A549 (cell line): ENCODE measurements around the gene DNPEP. TPM values are rescaled to one million over a fixed set of nuclear protein-coding genes. Genes with fewer than 3 reads are reported as not detected.
A peak's percentile ranks its signal among the peaks of the same experiment; 100 is the strongest.

Experiments used
- ATAC-seq, 2 experiments: fragments of 200-7000 bp in 1 of 2; fragments of >200 bp in 1 of 2; cut with Nextera tagmentation in 1 of 2; cut with Tn5 transposase in 1 of 2; 3 replicates each; pipeline versions ENCODE4 v1.8.0 to v1.9.1; 2018 to 2020; ENCODE audit warnings: mild to moderate bottlenecking in 1 of 2, moderate library complexity in 1 of 2
- CTCF ChIA-PET: fragments of 300-600 bp; sonication (Branson Sonifier 250); formaldehyde crosslinking; extraction: SDS; loops from one replicate; lab custom pipeline; 2021; ENCODE audit warnings: antibody characterized with exemption, inconsistent platforms; lab: Yijun Ruan, JAX
- POLR2A ChIA-PET: fragments of 350-600 bp; formaldehyde crosslinking; extraction: SDS; loops from one replicate; lab custom pipeline; 2021; ENCODE audit warnings: antibody characterized with exemption, inconsistent platforms; lab: Yijun Ruan, JAX
- DNase-seq, 2 experiments: peaks; one replicate each; pipeline versions ENCODE4 v3.0.0 to v3.0.0-alpha.2; 2011 to 2016; ENCODE audit warnings: low read depth in 1 of 2, low spot score in 1 of 2
- FAIRE-seq: peaks from 2 replicates; lab custom pipeline; 2011; peaks lifted over from hg19 to GRCh38; lab: Jason Lieb, UNC
- H3K27ac ChIP-seq, 2 experiments: fragments of >200 bp; sonication (Bioruptor Twin); formaldehyde crosslinking; 3 replicates each; pipeline ENCODE4 v1.5.1; 2016 to 2017
- H3K4me1 ChIP-seq: fragments of >200 bp; sonication (Bioruptor Twin); formaldehyde crosslinking; 3 replicates; pipeline ENCODE4 v1.6.1; 2016
- H3K4me2 ChIP-seq: fragments of >200 bp; sonication (Bioruptor Twin); formaldehyde crosslinking; 3 replicates; pipeline ENCODE4 v1.6.1; 2016
- H3K4me3 ChIP-seq: fragments of >200 bp; sonication (Bioruptor Twin); formaldehyde crosslinking; 3 replicates; pipeline ENCODE4 v1.5.1; 2016
- H3K9me3 ChIP-seq: fragments of >200 bp; sonication (Bioruptor Twin); formaldehyde crosslinking; 3 replicates; pipeline ENCODE4 v1.6.1; 2016
- CBX8 ChIP-seq: fragments of 200-600 bp; sonication (generic); IDR thresholded peaks from 2 replicates; pipeline ENCODE4 v1.6.1; 2016
- CEBPB ChIP-seq, 2 experiments: fragments of >200 bp in 1 of 2; sonication (Bioruptor Twin) in 1 of 2; formaldehyde crosslinking in 1 of 2; IDR thresholded peaks; 2 replicates each; pipeline ENCODE4 v1.6.1; 2012 to 2016
- CHD4 ChIP-seq: fragments of 200-600 bp; sonication (generic); IDR thresholded peaks from 2 replicates; pipeline ENCODE4 v1.6.1; 2016; ENCODE audit warnings: antibody characterized with exemption, mild to moderate bottlenecking, borderline replicate concordance
- E2F6 ChIP-seq: IDR thresholded peaks from 2 replicates; pipeline ENCODE4 v1.6.1; 2012; ENCODE audit warnings: low read depth, borderline replicate concordance
- EHMT2 ChIP-seq: fragments of 200-600 bp; sonication (generic); IDR thresholded peaks from 2 replicates; pipeline ENCODE4 v1.6.1; 2016; ENCODE audit warnings: antibody characterized with exemption, low read depth, mild to moderate bottlenecking, moderate library complexity
- ELK1 ChIP-seq: fragments of 150-350 bp; IDR thresholded peaks from 2 replicates; pipeline ENCODE4 v1.6.1; 2014; ENCODE audit warnings: low read depth, mild to moderate bottlenecking, low read length
- EP300 ChIP-seq, 2 experiments: fragments of >200 bp; sonication (Bioruptor Twin); formaldehyde crosslinking; IDR thresholded peaks; 2 replicates in 1 of 2; 3 replicates in 1 of 2; pipeline ENCODE4 v1.6.1; 2016 to 2017
- ESRRA ChIP-seq: fragments of 150-350 bp; IDR thresholded peaks from 2 replicates; pipeline ENCODE4 v1.6.1; 2014; ENCODE audit warnings: mild to moderate bottlenecking, low read length, borderline replicate concordance
- FOSB ChIP-seq: fragments of 250-450 bp; sonication (Bioruptor Pico); IDR thresholded peaks from 2 replicates; pipeline ENCODE4 v1.5.0; 2020; ENCODE audit warnings: mild to moderate bottlenecking, moderate library complexity
- FOXS1 ChIP-seq: fragments of 250-450 bp; sonication (Bioruptor Pico); IDR thresholded peaks from 2 replicates; pipeline ENCODE4 v1.5.0; 2020; ENCODE audit warnings: mild to moderate bottlenecking, moderate library complexity
- HDAC2 ChIP-seq: fragments of 200-600 bp; sonication (generic); IDR thresholded peaks from 2 replicates; pipeline ENCODE4 v1.6.1; 2016
- HEYL ChIP-seq: fragments of 250-450 bp; sonication (Bioruptor Pico); IDR thresholded peaks from 2 replicates; pipeline ENCODE4 v1.8.0; 2021; ENCODE audit warnings: mild to moderate bottlenecking, moderate library complexity
- HMGXB4 ChIP-seq: fragments of 250-450 bp; sonication (Bioruptor Pico); IDR thresholded peaks from 2 replicates; pipeline ENCODE4 v1.5.0; 2021; ENCODE audit warnings: mild to moderate bottlenecking, moderate library complexity, borderline replicate concordance
- HOXA7 ChIP-seq: fragments of 250-450 bp; sonication (Bioruptor Pico); IDR thresholded peaks from 2 replicates; pipeline ENCODE4 v1.5.0; 2020; ENCODE audit warnings: mild to moderate bottlenecking, moderate library complexity
- JUN ChIP-seq, 2 experiments: fragments of >200 bp; sonication (Bioruptor Twin); formaldehyde crosslinking; IDR thresholded peaks; 2 replicates in 1 of 2; 3 replicates in 1 of 2; pipeline ENCODE4 v1.6.1; 2016 to 2017
- JUNB ChIP-seq: fragments of >200 bp; sonication (Bioruptor Twin); formaldehyde crosslinking; IDR thresholded peaks from 2 replicates; pipeline ENCODE4 v1.6.1; 2016
- MAFK ChIP-seq: fragments of 450-650 bp; IDR thresholded peaks from 2 replicates; pipeline ENCODE4 v1.6.1; 2014; ENCODE audit not compliant: partially characterized antibody
- NPAS2 ChIP-seq: fragments of 250-450 bp; sonication (Bioruptor Pico); IDR thresholded peaks from 2 replicates; pipeline ENCODE4 v1.8.0; 2022; ENCODE audit warnings: mild to moderate bottlenecking, moderate library complexity, borderline replicate concordance
- NR3C1 ChIP-seq: fragments of >200 bp; sonication (Bioruptor Twin); formaldehyde crosslinking; IDR thresholded peaks from 3 replicates; pipeline ENCODE4 v1.6.1; 2017
- PBX3 ChIP-seq: IDR thresholded peaks from 2 replicates; pipeline ENCODE4 v1.6.1; 2012
- PHF8 ChIP-seq: fragments of 200-600 bp; sonication (generic); IDR thresholded peaks from 2 replicates; pipeline ENCODE4 v1.6.1; 2016; ENCODE audit warnings: low read depth, mild to moderate bottlenecking, antibody characterized with exemption, moderate library complexity, borderline replicate concordance
- POLR2A ChIP-seq: IDR thresholded peaks from 2 replicates; pipeline ENCODE4 v1.6.1; 2012; ENCODE audit warnings: mild to moderate bottlenecking, low read length
- RAD21 ChIP-seq, 2 experiments: fragments of >200 bp in 1 of 2; sonication (Bioruptor Twin) in 1 of 2; formaldehyde crosslinking in 1 of 2; IDR thresholded peaks in 1 of 2; conservative IDR thresholded peaks in 1 of 2; 2 replicates in 1 of 2; 3 replicates in 1 of 2; pipeline ENCODE4 v1.6.1; 2012 to 2018; ENCODE audit warnings: inconsistent platforms in 1 of 2
- RARB ChIP-seq: fragments of 250-450 bp; sonication (Bioruptor Pico); IDR thresholded peaks from 2 replicates; pipeline ENCODE4 v1.8.0; 2021; ENCODE audit warnings: mild to moderate bottlenecking, moderate library complexity
- RCOR1 ChIP-seq: fragments of 150-350 bp; IDR thresholded peaks from 2 replicates; pipeline ENCODE4 v1.6.1; 2014; ENCODE audit warnings: antibody characterized with exemption, low read length, low read depth
- SMC3 ChIP-seq: fragments of >200 bp; sonication (Bioruptor Twin); formaldehyde crosslinking; IDR thresholded peaks from 3 replicates; pipeline ENCODE4 v1.6.1; 2018; ENCODE audit warnings: inconsistent platforms
- TFCP2L1 ChIP-seq: fragments of 250-450 bp; sonication (Bioruptor Pico); IDR thresholded peaks from 2 replicates; pipeline ENCODE4 v1.5.0; 2021; ENCODE audit warnings: mild to moderate bottlenecking
- TP53 ChIP-seq: fragments of 250-450 bp; sonication (Bioruptor Pico); IDR thresholded peaks from 2 replicates; pipeline ENCODE4 v1.5.0; 2021; ENCODE audit warnings: mild to moderate bottlenecking, moderate library complexity
- ZC3H11A ChIP-seq: fragments of 450-650 bp; IDR thresholded peaks from 2 replicates; pipeline ENCODE4 v1.6.1; 2014; ENCODE audit warnings: antibody characterized with exemption, mild to moderate bottlenecking
- ZFP36 ChIP-seq: fragments of 450-650 bp; IDR thresholded peaks from 2 replicates; pipeline ENCODE4 v1.6.1; 2014; ENCODE audit warnings: borderline replicate concordance; ENCODE audit not compliant: partially characterized antibody
- ZNF302 ChIP-seq: fragments of 250-450 bp; sonication (Bioruptor Pico); IDR thresholded peaks from 2 replicates; pipeline ENCODE4 v1.9.0; 2021; ENCODE audit warnings: inconsistent platforms, mild to moderate bottlenecking, moderate library complexity
- ZSCAN20 ChIP-seq: fragments of 250-450 bp; sonication (Bioruptor Pico); IDR thresholded peaks from 2 replicates; pipeline ENCODE4 v1.8.0; 2022; ENCODE audit warnings: mild to moderate bottlenecking, moderate library complexity
- WGBS: methylation state at CpG from one replicate; pipeline ENCODE4 v1.1.6; 2017; ENCODE audit errors: missing lambda C conversion rate; 5-methylcytosine and 5-hydroxymethylcytosine counted together
- polyA plus RNA-seq, 4 experiments: library from polyadenylated mRNA; depleted of rRNA in 3 of 4; stranded (reverse); fragments of >200 nt; fragmentation: RNase III in 1 of 4; extraction: RNeasy Plus Mini Kit Qiagen cat#74134 plus additional on column Dnase treatment in 1 of 4; gene quantifications; 2 replicates in 3 of 4; 3 replicates in 1 of 4; pipeline ENCODE4 v1.2.3, GENCODE V29; 2011 to 2017

The DNPEP gene
- polyA plus RNA-seq, 2 of the 4 experiments (the other 2 are of a cell fraction) = 29.0 to 40.9 TPM

- no peak for FAIRE-seq
Observed at GRCh38 chr2:219420687-219421086, 33.0 kb upstream of the DNPEP start.

GRCh38 chr2:219419331-219420197 lies 31.9 kb upstream of the DNPEP start:
- no peaks in the 10 kb centered on the region for H3K9me3 ChIP-seq
- 84% methylated on average over 7 of the region's 9 CpGs for WGBS
- DNase-seq (no peak), ATAC-seq (peak in 1 of 2 experiments; percentile 48; a peak in 3 of 6 replicates), FAIRE-seq (no peak)
- H3K4me2 ChIP-seq = no peak overlapping the region
- H3K4me3 ChIP-seq = no peak overlapping the region
- TF ChIP-seq POLR2A (no peak), EP300 (IDR thresholded peaks at IDR 0.05) (no peak), FOXS1 (CRISPR knock-in tag) (no peak)
- ChIA-PET CTCF (interaction anchor here (1.2 to 7.4 kb wide), 7 partner anchors 10 to 125 kb away, joined by 3 to 48 read pairs (median 5); no protein-coding TSS in a partner anchor), POLR2A (no interaction called here)
- H3K27ac ChIP-seq = no peak overlapping the region
- H3K4me1 ChIP-seq = no peaks in the 10 kb centered on the region

More at GRCh38 chr2:219420687-219421086, 33.0 kb upstream of the DNPEP start:
- TF ChIP-seq RAD21 (conservative IDR thresholded peaks at IDR 0.05 in 1 of 2, IDR thresholded peaks at IDR 0.05 in 1 of 2) (no peak), PHF8 (no peak), E2F6 (no peak), HOXA7 (CRISPR knock-in tag) (no peak), HEYL (CRISPR knock-in tag) (no peak), PBX3 (no peak), EHMT2 (no peak), RARB (CRISPR knock-in tag) (no peak), ZSCAN20 (CRISPR knock-in tag) (no peak), TP53 (CRISPR knock-in tag) (no peak), CBX8 (no peak), JUNB (no peak), CHD4 (no peak), ZC3H11A (no peak), ELK1 (no peak), CEBPB (IDR thresholded peaks at IDR 0.05) (no peak), ZNF302 (CRISPR knock-in tag) (no peak)
- ChIA-PET POLR2A (no interaction called here), CTCF (interaction anchor here (1.2 to 7.4 kb wide), 5 partner anchors 11 to 126 kb away, joined by 3 to 48 read pairs (median 7); no protein-coding TSS in a partner anchor)
- Histone ChIP-seq H3K4me3 (no peak overlapping the region), H3K27ac (no peak overlapping the region), H3K9me3 (no peaks in the 10 kb centered on the region), H3K4me2 (no peak overlapping the region), H3K4me1 (no peaks in the 10 kb centered on the region)
- no peak for DNase-seq
- ATAC-seq = no peak
- 88% methylated on average over 8 of the region's 8 CpGs for WGBS

- FAIRE-seq (no peak), DNase-seq (no peak), ATAC-seq (no peak)
- no peak overlapping the region for H3K4me3 ChIP-seq
- TF ChIP-seq NR3C1 (no peak), MAFK (no peak), SMC3 (no peak), CEBPB (IDR thresholded peaks at IDR 0.05) (no peak), RCOR1 (no peak), JUN (IDR thresholded peaks at IDR 0.05) (no peak), NPAS2 (CRISPR knock-in tag) (no peak), HDAC2 (no peak), FOSB (no peak), TFCP2L1 (CRISPR knock-in tag) (no peak), HMGXB4 (CRISPR knock-in tag) (no peak), ZFP36 (no peak), ZC3H11A (no peak), ESRRA (no peak)
- POLR2A ChIA-PET = no interaction called here
- H3K4me2 ChIP-seq = no peak overlapping the region
- H3K9me3 ChIP-seq = no peaks in the 10 kb centered on the region
- H3K27ac ChIP-seq = no peak overlapping the region
- no peaks in the 10 kb centered on the region for H3K4me1 ChIP-seq
- 79% methylated on average over 11 of the region's 12 CpGs for WGBS
- CTCF ChIA-PET = interaction anchor here (1.2 to 7.4 kb wide), 5 partner anchors 9 to 111 kb away, joined by 3 to 48 read pairs (median 7); no protein-coding TSS in a partner anchor
Observed at GRCh38 chr2:219419012-219419324, 31.3 kb upstream of the DNPEP start.
